ENCODE data around the gene PSMB8. TPM values are rescaled to one million over a fixed set of nuclear protein-coding genes. Genes with fewer than 3 reads are reported as not detected.
"Not testable (repeated sequence)": the region's sequence is repeated elsewhere in the genome, so short reads cannot be mapped to it uniquely, and the experiment has no call there.

PSMB8 gene
- total RNA-seq, 1 experiment from 2014 or later, result not detected

- DNase-seq (ENCODE audit: low spot score), result no peak
- in situ Hi-C loops (cut with HindIII; ENCODE audit: low sequenced_read_pairs), result no loop called here
These were observed 34.7 kb downstream of the PSMB8 start for GRCh38 chr6:32809171-32809570.

GRCh38 chr6:32807020-32807580 lies 36.7 kb downstream of the PSMB8 start:
- no peak for DNase-seq (ENCODE audit: low spot score)
- in situ Hi-C loops (cut with HindIII; ENCODE audit: low sequenced_read_pairs), result no loop called here

- in situ Hi-C loops (cut with HindIII; ENCODE audit: low sequenced_read_pairs); DNase-seq (ENCODE audit: low spot score): not testable (repeated sequence)
These were observed 38.4 kb downstream of the PSMB8 start for GRCh38 chr6:32805404-32805803.

- in situ Hi-C loops (cut with HindIII; ENCODE audit: low sequenced_read_pairs), result no loop called here
- DNase-seq (ENCODE audit: low spot score), result no peak
These were observed 40.4 kb downstream of the PSMB8 start for GRCh38 chr6:32803416-32803815.

DNA sequence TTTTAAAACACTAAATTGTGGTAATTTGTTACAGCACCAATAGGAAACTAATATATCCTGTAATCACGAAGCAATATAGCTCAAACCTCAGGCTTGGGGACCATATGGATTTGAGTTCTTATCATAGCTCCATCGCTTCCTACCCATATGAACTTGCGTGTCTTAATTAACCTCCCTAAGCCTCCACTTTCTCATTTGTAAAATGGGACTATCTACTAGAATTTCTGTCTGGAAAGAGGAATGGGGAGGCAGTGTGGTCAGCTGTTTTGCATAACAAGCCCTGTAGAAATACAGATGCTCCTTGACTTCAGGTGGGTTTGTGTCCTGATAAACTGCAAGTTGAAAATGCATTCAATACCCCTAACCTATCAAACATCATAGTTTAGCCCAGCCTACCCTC lies 44.1 kb downstream of the PSMB8 start:
- in situ Hi-C loops (cut with HindIII; ENCODE audit: low sequenced_read_pairs), result no loop called here

DNA sequence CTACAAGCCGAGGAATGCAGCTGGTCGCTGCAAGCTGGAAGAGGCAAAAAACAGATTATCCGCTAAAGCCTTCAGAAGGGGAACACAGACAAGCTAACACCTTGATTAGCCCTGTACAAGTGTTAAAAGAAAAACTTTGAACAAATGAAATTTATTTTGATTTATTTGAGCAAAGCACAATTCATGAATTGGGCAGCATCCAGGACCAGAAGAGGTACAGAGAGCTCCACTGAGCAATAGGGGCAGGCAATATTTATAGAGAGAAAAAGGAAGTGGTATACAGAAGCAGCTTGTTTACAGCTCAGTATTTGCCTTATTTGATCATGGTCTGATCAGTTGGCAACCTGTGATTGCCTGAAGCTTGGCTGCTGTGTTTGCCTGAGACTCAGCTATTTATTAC lies 44.7 kb downstream of the PSMB8 start:
- in situ Hi-C loops (cut with HindIII; ENCODE audit: low sequenced_read_pairs), result no loop called here

More for the DNA sequence above, 44.1 kb downstream of the PSMB8 start:
- DNase-seq (ENCODE audit: low spot score), result no peak

DNA sequence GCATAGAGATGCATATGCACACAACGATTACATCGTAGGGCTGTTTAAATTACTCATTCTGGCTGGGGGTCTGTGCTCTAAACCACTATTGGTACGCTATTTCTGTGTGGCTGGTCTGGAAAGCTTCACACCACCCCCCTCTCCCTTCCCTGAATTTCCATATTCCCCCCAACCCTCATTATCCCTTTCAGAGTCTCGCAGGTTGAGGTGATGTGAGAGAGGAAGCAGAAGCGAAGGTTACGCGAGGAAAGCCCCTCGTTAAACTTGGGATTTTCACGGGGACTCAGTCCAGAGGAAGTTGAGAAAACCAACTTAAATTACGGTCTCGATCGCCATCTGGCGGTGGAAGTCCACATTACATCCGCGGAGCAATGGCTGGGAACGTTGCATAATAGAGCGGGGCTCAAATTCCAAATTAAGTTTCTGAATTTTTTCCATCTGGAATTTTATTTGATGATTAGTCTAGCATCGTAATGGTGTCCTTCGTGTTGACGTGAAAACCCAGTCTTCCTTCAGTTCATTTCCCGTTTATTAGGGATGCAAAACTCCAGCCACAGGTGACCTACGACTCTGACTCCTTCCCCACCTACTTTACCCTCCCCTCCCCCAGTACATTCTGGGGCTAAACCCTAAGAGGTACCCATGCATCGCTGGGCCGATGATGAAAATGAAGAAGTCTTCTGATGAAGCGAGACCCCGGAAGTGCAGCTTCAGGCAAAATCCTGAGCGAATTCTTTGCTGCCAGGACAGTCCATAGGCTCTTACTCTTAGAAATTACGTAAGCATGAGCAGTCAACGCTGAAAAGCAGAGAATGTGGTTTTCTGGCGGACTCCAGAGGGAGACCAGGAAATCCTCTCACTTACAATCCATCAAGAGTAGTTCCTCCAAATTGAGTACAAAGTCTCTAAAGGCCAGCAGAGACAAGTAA lies 46.7 kb downstream of the PSMB8 start:
- in situ Hi-C loops (cut with HindIII; ENCODE audit: low sequenced_read_pairs), result no loop called here
- DNase-seq (ENCODE audit: low spot score), result peak; percentile 62

More for the DNA sequence above, 44.7 kb downstream of the PSMB8 start:
- no peak for DNase-seq (ENCODE audit: low spot score)

- DNase-seq (ENCODE audit: low spot score), result no peak
- in situ Hi-C loops (cut with HindIII; ENCODE audit: low sequenced_read_pairs), result no loop called here
These were observed 49.3 kb downstream of the PSMB8 start for GRCh38 chr6:32794510-32794909.

GRCh38 chr6:32792901-32793435 lies 50.9 kb downstream of the PSMB8 start:
- no peak for DNase-seq (ENCODE audit: low spot score)
- in situ Hi-C loops (cut with HindIII; ENCODE audit: low sequenced_read_pairs), result no loop called here

Other genes starting within 250 kb of the PSMB8 start
- gene HLA-DQA1, start 206.6 kb downstream of the PSMB8 start, total RNA-seq (2014; rRNA removed; shearing (Covaris generic)), result not detected in 2 replicates
- gene HLA-DQB1, start 177.4 kb downstream of the PSMB8 start, total RNA-seq (2014; rRNA removed; shearing (Covaris generic)), result not detected in 2 replicates
- not detected in 2 replicates for gene HLA-DQA2, start 102.7 kb downstream of the PSMB8 start, total RNA-seq (2014; rRNA removed; shearing (Covaris generic))
- gene HLA-DQB2, start 80.5 kb downstream of the PSMB8 start, total RNA-seq (2014; rRNA removed; shearing (Covaris generic)), result not detected in 2 replicates
- not detected in 2 replicates for gene HLA-DOB, start 27.0 kb downstream of the PSMB8 start, total RNA-seq (2014; rRNA removed; shearing (Covaris generic))
- gene TAP2, start 5.3 kb downstream of the PSMB8 start, total RNA-seq (2014; rRNA removed; shearing (Covaris generic)), result 8.9 and 14.5 TPM in 2 replicates
- gene TAP1, start 9.7 kb upstream of the PSMB8 start, total RNA-seq (2014; rRNA removed; shearing (Covaris generic)), result 33.4 and 41.3 TPM in 2 replicates
- 20.2 and 26.0 TPM in 2 replicates for gene PSMB9, start 10.1 kb upstream of the PSMB8 start, total RNA-seq (2014; rRNA removed; shearing (Covaris generic))
- gene HLA-DMB, start 97.0 kb upstream of the PSMB8 start, total RNA-seq (2014; rRNA removed; shearing (Covaris generic)), result 3.2 and 8.0 TPM in 2 replicates
- gene HLA-DMA, start 109.0 kb upstream of the PSMB8 start, total RNA-seq (2014; rRNA removed; shearing (Covaris generic)), result 11.4 and 15.8 TPM in 2 replicates
- gene BRD2, start 124.5 kb upstream of the PSMB8 start, total RNA-seq (2014; rRNA removed; shearing (Covaris generic)), result 96.4 and 172 TPM in 2 replicates
- gene HLA-DOA, start 165.5 kb upstream of the PSMB8 start, total RNA-seq (2014; rRNA removed; shearing (Covaris generic)), result 1.4 and 1.7 TPM in 2 replicates
- gene HLA-DPA1, start 229.6 kb upstream of the PSMB8 start, total RNA-seq (2014; rRNA removed; shearing (Covaris generic)), result not detected in 2 replicates
- gene HLA-DPB1, start 231.9 kb upstream of the PSMB8 start, total RNA-seq (2014; rRNA removed; shearing (Covaris generic)), result not detected in 2 replicates

Measured in G401 (cell line).